Astrocyte (in vitro differentiated cells and primary cell): ENCODE data around the gene ST14. TPM values are rescaled to one million over a fixed set of nuclear protein-coding genes. Genes with fewer than 3 reads are reported as not detected.

Experiments used
- DNase-seq: peaks from one replicate; pipeline ENCODE4 v3.0.0-alpha.2; 2010; ENCODE audit warnings: low read depth
- FAIRE-seq: peaks from 2 replicates; lab custom pipeline; 2011; peaks lifted over from hg19 to GRCh38; lab: Jason Lieb, UNC
- H2AFZ ChIP-seq: 2 replicates; pipeline ENCODE4 v1.6.0; 2012; ENCODE audit warnings: low read depth, low read length, inconsistent platforms
- H3K27ac ChIP-seq: 2 replicates; pipeline ENCODE4 v1.5.1; 2011; ENCODE audit warnings: low read depth, low read length, inconsistent platforms
- H3K27me3 ChIP-seq: 2 replicates; pipeline ENCODE4 v1.6.0; 2011; ENCODE audit warnings: low read length, inconsistent platforms; ENCODE audit not compliant: insufficient read depth
- H3K36me3 ChIP-seq: 2 replicates; pipeline ENCODE4 v1.5.1; 2011; ENCODE audit warnings: low read length, inconsistent platforms; ENCODE audit not compliant: insufficient read depth
- H3K4me1 ChIP-seq: 2 replicates; pipeline ENCODE4 v1.5.1; 2011; ENCODE audit warnings: low read length, inconsistent platforms; ENCODE audit not compliant: insufficient read depth
- H3K4me2 ChIP-seq: 2 replicates; pipeline ENCODE4 v1.6.0; 2012; ENCODE audit warnings: low read length, inconsistent platforms
- H3K4me3 ChIP-seq: 2 replicates; pipeline ENCODE4 v1.5.1; 2011; ENCODE audit warnings: low read depth, mild to moderate bottlenecking, low read length, inconsistent platforms; ENCODE audit not compliant: insufficient read depth
- H3K79me2 ChIP-seq: 2 replicates; pipeline ENCODE4 v1.6.0; 2012; ENCODE audit warnings: mild to moderate bottlenecking, low read length, inconsistent platforms; ENCODE audit not compliant: insufficient read depth
- H3K9ac ChIP-seq: 2 replicates; pipeline ENCODE4 v1.6.0; 2012; ENCODE audit warnings: mild to moderate bottlenecking, low read length, inconsistent platforms
- H3K9me3 ChIP-seq: 2 replicates; pipeline ENCODE4 v1.5.1; 2012; ENCODE audit warnings: low read depth, mild to moderate bottlenecking, low read length, inconsistent platforms; ENCODE audit not compliant: insufficient read depth
- H4K20me1 ChIP-seq: 2 replicates; pipeline ENCODE4 v1.6.0; 2012; ENCODE audit warnings: low read length, inconsistent platforms; ENCODE audit not compliant: insufficient read depth
- H3K27ac Mint-ChIP-seq: one replicate; pipeline ENCODE4 v1.8.0; 2021; ENCODE audit warnings: mild to moderate bottlenecking, mixed read lengths; ENCODE audit not compliant: unreplicated experiment
- H3K27me3 Mint-ChIP-seq: one replicate; pipeline ENCODE4 v1.8.0; 2021; ENCODE audit warnings: low read depth, mixed read lengths; ENCODE audit not compliant: unreplicated experiment
- H3K36me3 Mint-ChIP-seq: one replicate; pipeline ENCODE4 v1.8.0; 2021; ENCODE audit warnings: low read depth, mixed read lengths; ENCODE audit not compliant: unreplicated experiment
- H3K4me1 Mint-ChIP-seq: one replicate; pipeline ENCODE4 v1.8.0; 2021; ENCODE audit warnings: low read depth, mixed read lengths; ENCODE audit not compliant: unreplicated experiment
- H3K4me3 Mint-ChIP-seq: one replicate; pipeline ENCODE4 v1.8.0; 2021; ENCODE audit warnings: mild to moderate bottlenecking, moderate library complexity, mixed read lengths; ENCODE audit not compliant: unreplicated experiment
- H3K9me3 Mint-ChIP-seq: one replicate; pipeline ENCODE4 v1.8.0; 2021; ENCODE audit warnings: mild to moderate bottlenecking, mixed read lengths; ENCODE audit not compliant: unreplicated experiment
- CTCF ChIP-seq: IDR thresholded peaks from 2 replicates; pipeline ENCODE4 v1.5.1; 2011; ENCODE audit warnings: low read depth, mild to moderate bottlenecking, inconsistent platforms, low read length, moderate library complexity; ENCODE audit not compliant: insufficient read depth
- EZH2 ChIP-seq: IDR thresholded peaks from 2 replicates; pipeline ENCODE4 v1.6.1; 2012; ENCODE audit warnings: mild to moderate bottlenecking, low read length, inconsistent platforms; ENCODE audit not compliant: insufficient read depth
- total RNA-seq: library from RNA; stranded (reverse); gene quantifications from 2 replicates; pipeline ENCODE4 v1.2.1, GENCODE V29; 2021

ST14 gene
- total RNA-seq, 1 donor from 2014 or later, result 4.2 TPM

- Mint-ChIP-seq H3K27ac (no peak overlapping the region), H3K36me3 (no peaks in the 10 kb centered on the region), H3K4me3 (no peak overlapping the region), H3K27me3 (peaks cover 40% of the 10 kb centered on the region), H3K9me3 (peaks cover 4% of the 10 kb centered on the region), H3K4me1 (peaks cover 9% of the 10 kb centered on the region)
- H3K4me2 ChIP-seq, result no peak overlapping the region
- H3K4me1 ChIP-seq, result peaks cover 10% of the 10 kb centered on the region
- H3K27me3 ChIP-seq, result peaks cover 43% of the 10 kb centered on the region
- H3K79me2 ChIP-seq, result no peaks in the 10 kb centered on the region
- H3K27ac ChIP-seq, result no peak overlapping the region
- no peaks in the 10 kb centered on the region for H4K20me1 ChIP-seq
- DNase-seq, result no peak
- peaks cover 2% of the 10 kb centered on the region for H3K9me3 ChIP-seq
- no peaks in the 10 kb centered on the region for H3K36me3 ChIP-seq
- TF ChIP-seq CTCF (no peak), EZH2 (no peak)
- H3K4me3 ChIP-seq, result no peak overlapping the region
- no peak overlapping the region for H3K9ac ChIP-seq
- no peak overlapping the region for H2AFZ ChIP-seq
- no peak for FAIRE-seq
Observed at GRCh38 chr11:130157840-130158239, 1.7 kb upstream of the ST14 start.

GRCh38 chr11:130159139-130159538 lies 443 bp upstream of the ST14 start:
- Histone ChIP-seq H3K9ac (no peak overlapping the region), H4K20me1 (no peaks in the 10 kb centered on the region), H3K9me3 (peaks cover 2% of the 10 kb centered on the region), H3K79me2 (no peaks in the 10 kb centered on the region), H3K4me3 (no peak overlapping the region), H3K27me3 (peaks cover 43% of the 10 kb centered on the region), H3K36me3 (no peaks in the 10 kb centered on the region), H2AFZ (no peak overlapping the region), H3K4me2 (peak overlapping the region; percentile 73), H3K4me1 (peaks cover 10% of the 10 kb centered on the region), H3K27ac (no peak overlapping the region)
- no peak for FAIRE-seq
- DNase-seq, result no peak
- H3K27me3 Mint-ChIP-seq, result peaks cover 47% of the 10 kb centered on the region
- H3K9me3 Mint-ChIP-seq, result peaks cover 4% of the 10 kb centered on the region
- H3K4me3 Mint-ChIP-seq, result peak overlapping the region; percentile 41
- H3K36me3 Mint-ChIP-seq, result no peaks in the 10 kb centered on the region
- peaks cover 14% of the 10 kb centered on the region for H3K4me1 Mint-ChIP-seq
- no peak for TF ChIP-seq CTCF
- no peak overlapping the region for H3K27ac Mint-ChIP-seq

GRCh38 chr11:130160498-130161155 lies 1.0 kb downstream of the ST14 start:
- Histone ChIP-seq H3K4me3 (no peak overlapping the region), H3K9me3 (peaks cover 2% of the 10 kb centered on the region), H3K27me3 (peaks cover 43% of the 10 kb centered on the region), H3K27ac (no peak overlapping the region), H3K9ac (no peak overlapping the region), H3K36me3 (no peaks in the 10 kb centered on the region), H3K4me1 (peaks cover 10% of the 10 kb centered on the region), H4K20me1 (no peaks in the 10 kb centered on the region), H2AFZ (no peak overlapping the region), H3K79me2 (no peaks in the 10 kb centered on the region), H3K4me2 (peak overlapping the region; percentile 73)
- TF ChIP-seq CTCF (no peak), EZH2 (peak; percentile 91)
- DNase-seq (no peak), FAIRE-seq (no peak)
- Mint-ChIP-seq H3K27ac (no peak overlapping the region), H3K27me3 (peaks cover 47% of the 10 kb centered on the region), H3K4me1 (peaks cover 14% of the 10 kb centered on the region), H3K4me3 (peak overlapping the region; percentile 80), H3K36me3 (no peaks in the 10 kb centered on the region), H3K9me3 (peaks cover 4% of the 10 kb centered on the region)
